ENCODE results near the gene ABCA1.
A peak's percentile ranks its signal among the peaks of the same experiment; 100 is the strongest.
"Not testable (repeated sequence)": the region's sequence is repeated elsewhere in the genome, so short reads cannot be mapped to it uniquely, and the experiment has no call there.

ABCA1 gene

GRCh38 chr9:104899759-104900247, 28.2 kb downstream of the ABCA1 start:
- no peak for DNase-seq
- no peak overlapping the region for H3K4me3 ChIP-seq (ENCODE audit: low read depth, low read length)
- H3K27me3 ChIP-seq (replicated peaks): no peaks in the 10 kb centered on the region
- no peak for TF ChIP-seq CTCF (IDR thresholded peaks at IDR 0.05; ENCODE audit: low read depth, low read length, missing control alignments)
- peaks cover 35% of the 10 kb centered on the region for H3K36me3 ChIP-seq (replicated peaks)
- H3K27ac ChIP-seq: no peak overlapping the region
- in situ Hi-C loops (cut with HindIII; ENCODE audit: low pct_ligation_motif_present, low sequenced_read_pairs): no loop called here

GRCh38 chr9:104898376-104898775, 29.6 kb downstream of the ABCA1 start:
- H3K4me3 ChIP-seq (ENCODE audit: low read depth, low read length); H3K27me3 ChIP-seq (replicated peaks); in situ Hi-C loops (cut with HindIII; ENCODE audit: low pct_ligation_motif_present, low sequenced_read_pairs); DNase-seq; H3K27ac ChIP-seq: not testable (repeated sequence)
- peaks cover 35% of the 10 kb centered on the region for H3K36me3 ChIP-seq (replicated peaks)

- H3K4me3 ChIP-seq (ENCODE audit: low read depth, low read length): no peak overlapping the region
- no peaks in the 10 kb centered on the region for H3K27me3 ChIP-seq (replicated peaks)
- no peak for DNase-seq
- H3K27ac ChIP-seq: peak overlapping the region; percentile 42
- no peak for TF ChIP-seq CTCF (IDR thresholded peaks at IDR 0.05; ENCODE audit: low read depth, low read length, missing control alignments)
- H3K36me3 ChIP-seq (replicated peaks): peaks cover 20% of the 10 kb centered on the region
- in situ Hi-C loops (cut with HindIII; ENCODE audit: low pct_ligation_motif_present, low sequenced_read_pairs): no loop called here
Measured at GRCh38 chr9:104896131-104896530, 31.8 kb downstream of the ABCA1 start.

GRCh38 chr9:104895572-104895971, 32.4 kb downstream of the ABCA1 start:
- TF ChIP-seq CTCF (IDR thresholded peaks at IDR 0.05; ENCODE audit: low read depth, low read length, missing control alignments): no peak
- H3K27ac ChIP-seq: peak overlapping the region; percentile 42
- H3K4me3 ChIP-seq (ENCODE audit: low read depth, low read length): no peak overlapping the region
- peak; percentile 80 for DNase-seq
- peaks cover 19% of the 10 kb centered on the region for H3K36me3 ChIP-seq (replicated peaks)
- no peaks in the 10 kb centered on the region for H3K27me3 ChIP-seq (replicated peaks)
- in situ Hi-C loops (cut with HindIII; ENCODE audit: low pct_ligation_motif_present, low sequenced_read_pairs): no loop called here

- in situ Hi-C loops (cut with HindIII; ENCODE audit: low pct_ligation_motif_present, low sequenced_read_pairs): no loop called here
- H3K27ac ChIP-seq: no peak overlapping the region
- H3K27me3 ChIP-seq (replicated peaks): no peaks in the 10 kb centered on the region
- H3K36me3 ChIP-seq (replicated peaks): peaks cover 18% of the 10 kb centered on the region
- no peak overlapping the region for H3K4me3 ChIP-seq (ENCODE audit: low read depth, low read length)
- no peak for TF ChIP-seq CTCF (IDR thresholded peaks at IDR 0.05; ENCODE audit: low read depth, low read length, missing control alignments)
- no peak for DNase-seq
Measured at GRCh38 chr9:104892701-104893100, 35.3 kb downstream of the ABCA1 start.

GRCh38 chr9:104890433-104890770, 37.6 kb downstream of the ABCA1 start:
- no peaks in the 10 kb centered on the region for H3K27me3 ChIP-seq (replicated peaks)
- TF ChIP-seq CTCF (IDR thresholded peaks at IDR 0.05; ENCODE audit: low read depth, low read length, missing control alignments): no peak
- H3K4me3 ChIP-seq (ENCODE audit: low read depth, low read length): no peak overlapping the region
- in situ Hi-C loops (cut with HindIII; ENCODE audit: low pct_ligation_motif_present, low sequenced_read_pairs): no loop called here
- no peak overlapping the region for H3K27ac ChIP-seq
- no peak for DNase-seq
- peaks cover 36% of the 10 kb centered on the region for H3K36me3 ChIP-seq (replicated peaks)

Measured in brain microvascular endothelial cell (primary cell).